Memory B cell (primary cell): Measurements from ENCODE around the gene PRR36.

Source experiments
- ATAC-seq: fragments of 150-1000 bp; cut with Tn5 transposase; 2 replicates; pipeline ENCODE4 v1.10.0; 2021; ENCODE audit warnings: low read depth, mild to moderate bottlenecking, moderate library complexity
- DNase-seq, 2 donors: peaks; one replicate each; pipeline ENCODE4 v3.0.0; 2022; ENCODE audit warnings: low spot score in 2 of 2
- H3K27ac Mint-ChIP-seq: one replicate; pipeline ENCODE4 v1.8.0; 2022; ENCODE audit warnings: mild to moderate bottlenecking, moderate library complexity, mixed read lengths
- H3K27me3 Mint-ChIP-seq: one replicate; pipeline ENCODE4 v1.8.0; 2022; ENCODE audit warnings: mixed read lengths
- H3K36me3 Mint-ChIP-seq: one replicate; pipeline ENCODE4 v1.8.0; 2022; ENCODE audit warnings: mild to moderate bottlenecking, mixed read lengths
- H3K4me1 Mint-ChIP-seq: one replicate; pipeline ENCODE4 v1.8.0; 2022; ENCODE audit warnings: mixed read lengths
- H3K4me3 Mint-ChIP-seq: one replicate; pipeline ENCODE4 v1.8.0; 2022; ENCODE audit warnings: mild to moderate bottlenecking, moderate library complexity, mixed read lengths
- H3K9me3 Mint-ChIP-seq: one replicate; pipeline ENCODE4 v1.8.0; 2022; ENCODE audit warnings: mixed read lengths

PRR36 gene

GRCh38 chr19:7908078-7908699 is 34.0 kb upstream of the PRR36 start:
- H3K27ac Mint-ChIP-seq, result peak overlapping the region; percentile 45
- H3K27me3 Mint-ChIP-seq, result peaks cover 1% of the 10 kb centered on the region
- no peak overlapping the region for H3K4me3 Mint-ChIP-seq
- peaks cover 24% of the 10 kb centered on the region for H3K36me3 Mint-ChIP-seq
- no peak for DNase-seq
- H3K4me1 Mint-ChIP-seq, result peaks cover 29% of the 10 kb centered on the region
- H3K9me3 Mint-ChIP-seq, result no peaks in the 10 kb centered on the region
- no peak for ATAC-seq

GRCh38 chr19:7907544-7907943 is 33.4 kb upstream of the PRR36 start:
- H3K27me3 Mint-ChIP-seq, result no peaks in the 10 kb centered on the region
- peaks cover 20% of the 10 kb centered on the region for H3K36me3 Mint-ChIP-seq
- DNase-seq, result no peak
- ATAC-seq, result no peak
- peaks cover 28% of the 10 kb centered on the region for H3K4me1 Mint-ChIP-seq
- peak overlapping the region; percentile 45 for H3K27ac Mint-ChIP-seq
- H3K9me3 Mint-ChIP-seq, result no peaks in the 10 kb centered on the region
- H3K4me3 Mint-ChIP-seq, result no peak overlapping the region

- Mint-ChIP-seq H3K4me1 (peaks cover 29% of the 10 kb centered on the region), H3K27me3 (no peaks in the 10 kb centered on the region), H3K27ac (peak overlapping the region; percentile 45), H3K4me3 (no peak overlapping the region), H3K36me3 (peaks cover 19% of the 10 kb centered on the region), H3K9me3 (no peaks in the 10 kb centered on the region)
- ATAC-seq, result no peak
- no peak for DNase-seq
These were observed 32.9 kb upstream of the PRR36 start for GRCh38 chr19:7907122-7907521.

- Mint-ChIP-seq H3K27ac (peak overlapping the region; percentile 94), H3K4me1 (peaks cover 29% of the 10 kb centered on the region), H3K36me3 (peaks cover 12% of the 10 kb centered on the region), H3K27me3 (no peaks in the 10 kb centered on the region), H3K4me3 (peak overlapping the region; percentile 73), H3K9me3 (no peaks in the 10 kb centered on the region)
- DNase-seq, result no peak
- no peak for ATAC-seq
These were observed 31.7 kb upstream of the PRR36 start for GRCh38 chr19:7905859-7906258.

GRCh38 chr19:7905268-7905667 is 31.1 kb upstream of the PRR36 start:
- Mint-ChIP-seq H3K27me3 (no peaks in the 10 kb centered on the region), H3K27ac (peak overlapping the region; percentile 94), H3K9me3 (no peaks in the 10 kb centered on the region), H3K4me1 (peaks cover 29% of the 10 kb centered on the region), H3K36me3 (peaks cover 7% of the 10 kb centered on the region), H3K4me3 (peak overlapping the region; percentile 93)
- DNase-seq (no peak), ATAC-seq (no peak)

GRCh38 chr19:7904074-7905020 is 30.2 kb upstream of the PRR36 start:
- peak; percentile 57 for ATAC-seq
- Mint-ChIP-seq H3K4me1 (peaks cover 29% of the 10 kb centered on the region), H3K4me3 (peak overlapping the region; percentile 93), H3K27me3 (peaks cover under 1% of the 10 kb centered on the region), H3K9me3 (no peaks in the 10 kb centered on the region), H3K27ac (peak overlapping the region; percentile 94), H3K36me3 (peaks cover 7% of the 10 kb centered on the region)
- peak; percentile 71 to 82 for DNase-seq

- Mint-ChIP-seq H3K4me1 (peaks cover 29% of the 10 kb centered on the region), H3K36me3 (peaks cover 7% of the 10 kb centered on the region), H3K4me3 (peak within 1 kb of the TSS; percentile 93), H3K27me3 (peaks cover 2% of the 10 kb centered on the region), H3K9me3 (no peaks in the 10 kb centered on the region), H3K27ac (peak within 1 kb of the TSS; percentile 94)
- peak; percentile 99 to 100 for DNase-seq
- ATAC-seq, result peak; percentile 74
These were observed 29.3 kb upstream of the PRR36 start, which contains the start of gene MAP2K7 for GRCh38 chr19:7903244-7904073. Gene MAP2K7, plus strand, starts transcription at chr19:7903877. Its CDS starts 68 bp downstream, at chr19:7903945.

GRCh38 chr19:7902796-7903243 is 28.6 kb upstream of the PRR36 start:
- no peak for DNase-seq
- peak overlapping the region; percentile 85 for H3K4me3 Mint-ChIP-seq
- H3K27ac Mint-ChIP-seq, result peak overlapping the region; percentile 94
- no peaks in the 10 kb centered on the region for H3K9me3 Mint-ChIP-seq
- peaks cover 29% of the 10 kb centered on the region for H3K4me1 Mint-ChIP-seq
- ATAC-seq, result no peak
- H3K27me3 Mint-ChIP-seq, result peaks cover 3% of the 10 kb centered on the region
- peaks cover 7% of the 10 kb centered on the region for H3K36me3 Mint-ChIP-seq

GRCh38 chr19:7901337-7901736 is 27.1 kb upstream of the PRR36 start:
- Mint-ChIP-seq H3K4me1 (peaks cover 24% of the 10 kb centered on the region), H3K9me3 (no peaks in the 10 kb centered on the region), H3K27ac (no peak overlapping the region), H3K27me3 (peaks cover 6% of the 10 kb centered on the region), H3K36me3 (peaks cover 7% of the 10 kb centered on the region), H3K4me3 (no peak overlapping the region)
- ATAC-seq, result no peak
- DNase-seq, result no peak

GRCh38 chr19:7900931-7901330 is 26.7 kb upstream of the PRR36 start:
- DNase-seq, result no peak
- Mint-ChIP-seq H3K9me3 (no peaks in the 10 kb centered on the region), H3K4me3 (no peak overlapping the region), H3K36me3 (peaks cover 5% of the 10 kb centered on the region), H3K4me1 (peaks cover 22% of the 10 kb centered on the region), H3K27me3 (peaks cover 6% of the 10 kb centered on the region), H3K27ac (no peak overlapping the region)
- no peak for ATAC-seq

GRCh38 chr19:7900401-7900870 is 26.2 kb upstream of the PRR36 start:
- Mint-ChIP-seq H3K27me3 (peaks cover 8% of the 10 kb centered on the region), H3K36me3 (peaks cover 1% of the 10 kb centered on the region), H3K4me1 (peaks cover 17% of the 10 kb centered on the region), H3K9me3 (no peaks in the 10 kb centered on the region), H3K27ac (no peak overlapping the region), H3K4me3 (no peak overlapping the region)
- no peak for ATAC-seq
- no peak for DNase-seq

GRCh38 chr19:7899751-7900378 is 25.7 kb upstream of the PRR36 start:
- H3K27ac Mint-ChIP-seq, result no peak overlapping the region
- H3K27me3 Mint-ChIP-seq, result peaks cover 11% of the 10 kb centered on the region
- H3K4me1 Mint-ChIP-seq, result peaks cover 14% of the 10 kb centered on the region
- no peak overlapping the region for H3K4me3 Mint-ChIP-seq
- H3K36me3 Mint-ChIP-seq, result peaks cover 1% of the 10 kb centered on the region
- no peaks in the 10 kb centered on the region for H3K9me3 Mint-ChIP-seq
- DNase-seq (no peak), ATAC-seq (no peak)

GRCh38 chr19:7898967-7899366 is 24.8 kb upstream of the PRR36 start:
- Mint-ChIP-seq H3K4me3 (no peak overlapping the region), H3K27ac (no peak overlapping the region), H3K4me1 (peaks cover 9% of the 10 kb centered on the region), H3K36me3 (peaks cover 1% of the 10 kb centered on the region), H3K27me3 (peaks cover 16% of the 10 kb centered on the region), H3K9me3 (no peaks in the 10 kb centered on the region)
- ATAC-seq (no peak), DNase-seq (no peak)
